GM21717 (cell line): ENCODE measurements around the gene ZCCHC24.

Experiments
- ATAC-seq: cut with Tn5 transposase; IDR thresholded peaks from one replicate; pipeline ENCODE4 v1.9.1; 2021; ENCODE audit warnings: mild to moderate bottlenecking, moderate library complexity; ENCODE audit not compliant: unreplicated experiment

ZCCHC24 gene

GRCh38 chr10:79386637-79387465, 58.6 kb downstream of the ZCCHC24 start:
- no peak for ATAC-seq

GRCh38 chr10:79385804-79386531, 59.5 kb downstream of the ZCCHC24 start:
- ATAC-seq, result no peak

GRCh38 chr10:79385392-79385795, 60.0 kb downstream of the ZCCHC24 start:
- ATAC-seq, result no peak

GRCh38 chr10:79384773-79385391, 60.5 kb downstream of the ZCCHC24 start:
- ATAC-seq, result no peak

- no peak for ATAC-seq
These were observed 61.3 kb downstream of the ZCCHC24 start for GRCh38 chr10:79383974-79384606.

GRCh38 chr10:79382491-79382941, 62.9 kb downstream of the ZCCHC24 start:
- ATAC-seq, result no peak

GRCh38 chr10:79381804-79382221, 63.6 kb downstream of the ZCCHC24 start:
- no peak for ATAC-seq

GRCh38 chr10:79380946-79381721, 64.3 kb downstream of the ZCCHC24 start:
- ATAC-seq, result no peak

- no peak for ATAC-seq
These were observed 65.1 kb downstream of the ZCCHC24 start for GRCh38 chr10:79380125-79380945.

- ATAC-seq, result no peak
These were observed 65.8 kb downstream of the ZCCHC24 start for GRCh38 chr10:79379512-79380124.

GRCh38 chr10:79378647-79379511, 66.5 kb downstream of the ZCCHC24 start:
- ATAC-seq, result no peak

GRCh38 chr10:79378383-79378646, 67.1 kb downstream of the ZCCHC24 start:
- no peak for ATAC-seq

- no peak for ATAC-seq
These were observed 67.7 kb downstream of the ZCCHC24 start for GRCh38 chr10:79377557-79378382.

- no peak for ATAC-seq
These were observed 68.5 kb downstream of the ZCCHC24 start for GRCh38 chr10:79376751-79377556.

GRCh38 chr10:79376078-79376628, 69.3 kb downstream of the ZCCHC24 start:
- ATAC-seq, result no peak

GRCh38 chr10:79375321-79376077, 69.9 kb downstream of the ZCCHC24 start:
- no peak for ATAC-seq
